Measurements from ENCODE around the gene APOE. TPM values are rescaled to one million over a fixed set of nuclear protein-coding genes. Genes with fewer than 3 reads are reported as not detected.

APOE gene
- total RNA-seq, 1 donor from 2014 or later: 53.4 TPM

GRCh38 chr19:44951179-44952159, 45.9 kb downstream of the APOE start:
- DNase-seq (ENCODE audit: low spot score): peak; percentile 82

DNA sequence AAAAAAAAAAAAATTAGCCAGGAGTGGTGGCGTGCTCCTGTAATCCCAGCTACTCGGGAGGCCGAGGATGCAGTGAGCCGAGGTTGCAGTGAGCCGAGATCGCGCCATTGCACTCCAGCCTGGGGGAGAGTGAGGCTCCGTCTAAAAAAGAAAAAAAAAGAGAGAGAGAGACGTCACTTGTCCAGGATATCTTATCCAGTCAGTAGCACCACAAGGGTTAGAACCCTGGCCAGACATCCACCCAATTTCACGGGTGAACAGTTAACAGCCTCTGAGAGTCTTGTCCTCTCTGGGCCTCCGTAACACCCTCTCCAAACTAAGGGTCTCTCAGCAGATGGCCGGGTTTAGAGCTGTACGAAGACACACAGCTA, 48.7 kb downstream of the APOE start:
- no peak for DNase-seq (ENCODE audit: low spot score)

DNA sequence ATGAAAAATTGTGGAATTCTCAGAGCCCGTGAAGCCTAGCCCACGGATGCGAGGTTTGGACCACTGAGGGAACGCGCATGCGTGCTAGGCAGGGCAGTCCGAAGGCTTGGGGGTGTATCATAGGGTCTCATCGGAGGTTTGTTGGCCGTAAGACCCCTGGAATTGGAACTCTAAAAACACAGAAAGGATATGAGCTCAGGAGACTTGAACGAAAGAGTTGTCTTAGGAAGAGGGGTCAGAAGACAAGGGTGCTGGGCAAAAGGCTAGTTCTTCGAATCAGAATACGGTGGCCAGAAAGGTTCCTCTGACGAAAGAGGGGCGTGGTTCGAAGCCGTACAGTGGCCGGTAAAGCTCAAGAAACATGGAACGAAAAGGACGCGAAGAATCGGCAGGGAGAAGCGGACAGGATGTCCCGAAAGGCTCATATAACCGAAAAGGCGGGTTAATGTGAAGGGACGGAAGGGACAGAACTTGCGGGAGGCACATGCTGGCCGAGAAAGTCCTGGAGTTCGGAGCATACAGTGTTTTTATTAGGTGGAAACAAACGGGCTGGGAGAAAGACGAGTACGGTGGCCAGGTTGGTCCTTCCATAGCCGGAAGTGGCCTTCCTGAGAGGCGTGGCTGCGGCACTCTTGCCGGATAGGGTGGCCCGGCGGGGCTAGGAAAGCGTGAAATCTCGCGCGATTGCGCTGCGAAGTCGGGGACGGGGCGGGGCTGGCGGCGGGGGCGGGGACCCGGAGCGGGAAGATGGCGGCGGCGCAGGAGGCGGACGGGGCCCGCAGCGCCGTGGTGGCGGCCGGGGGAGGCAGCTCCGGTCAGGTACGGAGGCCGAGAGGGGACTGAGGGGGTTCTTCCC, 49.3 kb downstream of the APOE start, which contains the start of gene CLPTM1:
CLPTM1 (plus strand) TSS at position 732 of the 856 bp plus-strand sequence; CDS start at position 748, 16 bp downstream.
- peak; percentile 98 for DNase-seq (ENCODE audit: low spot score)

GRCh38 chr19:44955505-44956439, 50.2 kb downstream of the APOE start:
- no peak for DNase-seq (ENCODE audit: low spot score)

DNA sequence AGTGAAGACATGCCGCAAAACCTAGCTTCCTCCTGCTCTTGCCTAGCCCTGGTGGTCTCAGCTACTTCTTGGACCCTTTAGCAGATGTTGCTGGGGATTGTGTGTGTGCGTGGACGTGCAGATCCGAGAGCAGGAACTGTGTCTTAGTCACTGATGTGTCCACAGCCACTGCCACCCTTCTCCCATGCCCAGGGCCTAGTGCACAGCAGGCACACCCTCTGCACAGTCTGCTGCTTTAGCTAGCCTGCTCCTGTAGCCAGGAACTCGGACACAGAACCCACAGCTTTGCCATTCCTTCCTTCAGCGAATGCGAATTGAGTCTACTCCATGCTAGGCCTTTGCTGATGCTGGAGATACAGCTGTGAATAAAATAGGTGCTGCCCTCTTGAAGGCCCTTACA, 51.9 kb downstream of the APOE start:
- no peak for DNase-seq (ENCODE audit: low spot score)

GRCh38 chr19:44958090-44958489, 52.5 kb downstream of the APOE start:
- no peak for DNase-seq (ENCODE audit: low spot score)

Other genes with a start within 250 kb of the APOE start
- not detected for gene CEACAM19, start 234.3 kb upstream of the APOE start, total RNA-seq (ENCODE audit: insufficient read depth, low replicate concordance)
- not detected for gene CEACAM16, start 206.6 kb upstream of the APOE start, total RNA-seq (ENCODE audit: insufficient read depth, low replicate concordance)
- 1.2 TPM for gene BCL3, start 157.1 kb upstream of the APOE start, total RNA-seq (ENCODE audit: insufficient read depth, low replicate concordance)
- gene CBLC, start 127.9 kb upstream of the APOE start, total RNA-seq (ENCODE audit: insufficient read depth, low replicate concordance): 4.1 TPM
- gene BCAM, start 96.7 kb upstream of the APOE start, total RNA-seq (ENCODE audit: insufficient read depth, low replicate concordance): 22.6 TPM
- gene NECTIN2, start 59.5 kb upstream of the APOE start, total RNA-seq (ENCODE audit: insufficient read depth, low replicate concordance): 52.0 TPM
- 14.9 TPM for gene TOMM40, start 14.5 kb upstream of the APOE start, total RNA-seq (ENCODE audit: insufficient read depth, low replicate concordance)
- gene APOC1, start 8.8 kb downstream of the APOE start, total RNA-seq (ENCODE audit: insufficient read depth, low replicate concordance): not detected
- gene APOC4, start 36.4 kb downstream of the APOE start, total RNA-seq (ENCODE audit: insufficient read depth, low replicate concordance): not detected
- gene APOC2, start 40.3 kb downstream of the APOE start, total RNA-seq (ENCODE audit: insufficient read depth, low replicate concordance): not detected
- gene CLPTM1, start 49.6 kb downstream of the APOE start, total RNA-seq (ENCODE audit: insufficient read depth, low replicate concordance): 34.4 TPM
- gene RELB, start 95.7 kb downstream of the APOE start, total RNA-seq (ENCODE audit: insufficient read depth, low replicate concordance): 4.8 TPM
- gene CLASRP, start 133.2 kb downstream of the APOE start, total RNA-seq (ENCODE audit: insufficient read depth, low replicate concordance): 12.0 TPM
- not detected for gene ZNF296, start 170.7 kb downstream of the APOE start, total RNA-seq (ENCODE audit: insufficient read depth, low replicate concordance)
- 3.1 TPM for gene GEMIN7, start 173.5 kb downstream of the APOE start, total RNA-seq (ENCODE audit: insufficient read depth, low replicate concordance)
- gene PPP1R37, start 187.4 kb downstream of the APOE start, total RNA-seq (ENCODE audit: insufficient read depth, low replicate concordance): 40.2 TPM

Data from umbilical cord (tissue), 2 donors.